ENCODE data around the gene MEX3D.
"Not testable (repeated sequence)": the region's sequence is repeated elsewhere in the genome, so short reads cannot be mapped to it uniquely, and the experiment has no call there.

Gene MEX3D

DNA sequence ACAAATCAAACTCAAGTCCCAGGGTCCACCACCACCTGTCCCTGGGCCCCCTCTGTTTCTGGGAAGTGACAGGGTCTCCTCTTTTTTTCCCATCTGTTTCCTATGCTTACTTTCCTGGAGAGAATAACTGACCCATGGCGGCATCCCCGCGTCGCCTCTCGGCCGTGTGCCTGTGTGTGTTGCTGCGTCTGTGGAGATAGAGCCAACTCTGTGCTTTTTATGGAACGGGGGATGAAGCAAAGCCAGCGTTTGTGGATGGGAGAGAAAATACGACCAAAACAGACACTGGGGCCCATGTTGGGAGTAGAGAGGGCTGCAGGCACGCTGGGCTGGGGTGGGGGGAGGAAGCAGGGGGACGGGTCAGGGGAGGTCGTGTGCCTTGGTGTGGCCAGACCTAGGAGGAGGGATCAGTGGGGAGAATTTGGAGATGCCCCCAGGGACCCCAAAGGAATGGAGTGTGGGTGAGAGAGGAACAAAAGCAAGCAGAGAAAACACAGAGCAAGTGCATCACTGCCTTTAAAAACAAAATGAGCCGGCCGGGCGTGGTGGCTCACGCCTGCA lies 27.7 kb downstream of the MEX3D start:
- no peak for DNase-seq (ENCODE audit: low read depth, low spot score)
- CTCF ChIA-PET: no interaction called here
- POLR2A ChIA-PET: no interaction called here
- H3K4me3 ChIP-seq (ENCODE audit: low read depth, low read length): no peak overlapping the region
- TF ChIP-seq, protein P1, sequence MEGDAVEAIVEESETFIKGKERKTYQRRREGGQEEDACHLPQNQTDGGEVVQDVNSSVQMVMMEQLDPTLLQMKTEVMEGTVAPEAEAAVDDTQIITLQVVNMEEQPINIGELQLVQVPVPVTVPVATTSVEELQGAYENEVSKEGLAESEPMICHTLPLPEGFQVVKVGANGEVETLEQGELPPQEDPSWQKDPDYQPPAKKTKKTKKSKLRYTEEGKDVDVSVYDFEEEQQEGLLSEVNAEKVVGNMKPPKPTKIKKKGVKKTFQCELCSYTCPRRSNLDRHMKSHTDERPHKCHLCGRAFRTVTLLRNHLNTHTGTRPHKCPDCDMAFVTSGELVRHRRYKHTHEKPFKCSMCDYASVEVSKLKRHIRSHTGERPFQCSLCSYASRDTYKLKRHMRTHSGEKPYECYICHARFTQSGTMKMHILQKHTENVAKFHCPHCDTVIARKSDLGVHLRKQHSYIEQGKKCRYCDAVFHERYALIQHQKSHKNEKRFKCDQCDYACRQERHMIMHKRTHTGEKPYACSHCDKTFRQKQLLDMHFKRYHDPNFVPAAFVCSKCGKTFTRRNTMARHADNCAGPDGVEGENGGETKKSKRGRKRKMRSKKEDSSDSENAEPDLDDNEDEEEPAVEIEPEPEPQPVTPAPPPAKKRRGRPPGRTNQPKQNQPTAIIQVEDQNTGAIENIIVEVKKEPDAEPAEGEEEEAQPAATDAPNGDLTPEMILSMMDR (IDR thresholded peaks at IDR 0.05; ENCODE audit: insufficient read depth, low read length, missing control alignments): no peak

DNA sequence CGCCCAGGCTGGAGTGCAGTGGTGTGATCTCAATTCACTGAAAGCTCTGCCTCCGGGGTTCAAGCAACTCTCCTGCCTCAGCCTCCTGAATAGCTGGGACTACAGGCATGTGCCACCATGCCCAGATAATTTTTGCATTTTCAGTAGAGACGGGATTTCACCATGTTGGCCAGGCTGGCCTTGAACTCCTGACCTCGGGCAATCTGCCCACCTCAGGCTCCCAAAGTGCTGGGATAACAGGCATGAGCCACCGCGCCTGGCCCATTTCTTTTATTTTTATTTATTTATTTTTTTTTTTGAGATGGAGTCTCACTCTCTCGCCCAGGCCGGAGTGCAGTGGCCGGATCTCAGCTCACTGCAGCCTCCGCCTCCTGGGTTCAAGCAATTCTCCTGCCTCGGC lies 28.4 kb downstream of the MEX3D start:
- H3K4me3 ChIP-seq (ENCODE audit: low read depth, low read length); DNase-seq (ENCODE audit: low read depth, low spot score); POLR2A ChIA-PET: not testable (repeated sequence)
- CTCF ChIA-PET: interaction anchor here (0.9 to 1.3 kb wide), 2 partner anchors 9 to 132 kb away, joined by 3 to 8 read pairs; no protein-coding TSS in a partner anchor

GRCh38 chr19:1538978-1539377 lies 29.1 kb downstream of the MEX3D start:
- TF ChIP-seq, protein P1 (IDR thresholded peaks at IDR 0.05; ENCODE audit: insufficient read depth, low read length, missing control alignments): no peak
- DNase-seq (ENCODE audit: low read depth, low spot score): no peak
- ChIA-PET CTCF (interaction anchor here (1.3 to 2.0 kb wide), 2 partner anchors 7 to 133 kb away, joined by 6 to 8 read pairs; no protein-coding TSS in a partner anchor), POLR2A (no interaction called here)
- H3K4me3 ChIP-seq (ENCODE audit: low read depth, low read length): no peak overlapping the region

DNA sequence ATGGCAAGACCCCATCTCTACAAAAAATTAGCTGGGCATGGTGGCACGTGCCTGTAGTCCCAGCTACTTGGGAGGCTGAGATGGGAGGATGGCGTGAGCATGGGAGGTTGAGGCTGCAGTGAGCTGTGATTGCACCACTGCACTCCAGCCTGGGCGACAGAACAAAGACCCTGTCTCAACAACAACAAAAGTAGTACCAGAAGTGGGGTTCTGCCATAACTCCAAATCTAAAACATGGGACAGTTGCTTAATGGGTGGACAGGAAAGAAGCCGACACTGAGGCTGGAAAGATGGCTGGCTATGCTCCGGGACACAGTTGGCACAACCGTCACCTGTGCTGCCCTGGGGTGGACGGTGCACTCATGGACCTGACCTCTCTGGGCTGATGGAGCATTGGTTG lies 32.4 kb downstream of the MEX3D start:
- DNase-seq (ENCODE audit: low read depth, low spot score); H3K4me3 ChIP-seq (ENCODE audit: low read depth, low read length); POLR2A ChIA-PET: not testable (repeated sequence)
- CTCF ChIA-PET: interaction anchor here (3.6 kb wide), 1 partner anchor 11 kb away, joined by 22 read pairs; no protein-coding TSS in a partner anchor

- ChIA-PET CTCF (interaction anchor here (3.6 kb wide), 1 partner anchor 12 kb away, joined by 22 read pairs; no protein-coding TSS in a partner anchor), POLR2A (interaction anchor here (0.6 kb wide), 1 partner anchor 1230 kb away, joined by 4 read pairs; no protein-coding TSS in a partner anchor)
- H3K4me3 ChIP-seq (ENCODE audit: low read depth, low read length): no peak overlapping the region
- DNase-seq (ENCODE audit: low read depth, low spot score): no peak
- TF ChIP-seq, protein P1 (IDR thresholded peaks at IDR 0.05; ENCODE audit: insufficient read depth, low read length, missing control alignments): no peak
These were observed 33.2 kb downstream of the MEX3D start for GRCh38 chr19:1534972-1535371.

GRCh38 chr19:1533510-1534150 lies 34.5 kb downstream of the MEX3D start:
- POLR2A ChIA-PET: no interaction called here
- CTCF ChIA-PET: interaction anchor here (0.6 to 3.6 kb wide), 2 partner anchors 13 to 1617 kb away, joined by 3 to 22 read pairs; no protein-coding TSS in a partner anchor
- DNase-seq (ENCODE audit: low read depth, low spot score): no peak
- TF ChIP-seq, protein P1 (IDR thresholded peaks at IDR 0.05; ENCODE audit: insufficient read depth, low read length, missing control alignments): no peak
- H3K4me3 ChIP-seq (ENCODE audit: low read depth, low read length): no peak overlapping the region

DNA sequence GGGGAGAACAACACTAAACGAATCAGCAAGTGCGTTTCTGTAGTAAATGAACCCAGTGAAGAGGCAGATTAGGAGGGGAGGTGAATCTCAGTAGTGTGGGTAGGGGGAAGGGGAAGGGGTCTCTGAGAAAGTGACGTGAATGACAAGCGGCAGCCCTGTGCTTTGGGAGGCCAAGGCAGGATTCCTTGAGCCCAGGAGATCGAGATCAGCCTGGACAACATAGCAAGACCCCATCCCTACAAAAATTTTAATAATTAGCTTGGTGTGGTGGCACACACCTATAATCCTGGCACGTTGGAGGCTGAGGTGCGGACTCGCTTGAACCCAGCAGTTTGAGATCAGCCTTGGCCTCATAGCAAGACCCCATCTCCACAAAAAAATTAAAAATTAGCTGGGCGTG lies 36.1 kb downstream of the MEX3D start:
- POLR2A ChIA-PET: no interaction called here

More for the DNA sequence above, 36.1 kb downstream of the MEX3D start:
- TF ChIP-seq, protein P1 (IDR thresholded peaks at IDR 0.05; ENCODE audit: insufficient read depth, low read length, missing control alignments): no peak
- H3K4me3 ChIP-seq (ENCODE audit: low read depth, low read length): no peak overlapping the region
- CTCF ChIA-PET: interaction anchor here (1.0 to 1.1 kb wide), 2 partner anchors 14 to 235 kb away, joined by 3 to 5 read pairs; no protein-coding TSS in a partner anchor
- DNase-seq (ENCODE audit: low read depth, low spot score): no peak

Measured in AG04449 (cell line).